GM12864 (cell line): ENCODE data around the gene FBXL13.

Source experiments
- DNase-seq: peaks from one replicate; pipeline ENCODE4 v3.0.0-alpha.2; 2011; ENCODE audit warnings: low read depth
- H3K4me3 ChIP-seq: 2 replicates; pipeline ENCODE4 v1.5.1; 2011; ENCODE audit warnings: mild to moderate bottlenecking, low read depth, low read length, control low read depth
- CTCF ChIP-seq: IDR thresholded peaks from 2 replicates; pipeline ENCODE4 v1.5.1; 2011; ENCODE audit warnings: low read depth, mild to moderate bottlenecking, moderate library complexity, low read length, control low read depth, inconsistent platforms; ENCODE audit errors: missing control alignments

The FBXL13 gene

GRCh38 chr7:102873470-102874165, 201.0 kb downstream of the FBXL13 start:
- no peak for DNase-seq
- no peak overlapping the region for H3K4me3 ChIP-seq

GRCh38 chr7:102872460-102872859, 202.1 kb downstream of the FBXL13 start:
- DNase-seq = no peak

More at GRCh38 chr7:102873470-102874165, 201.0 kb downstream of the FBXL13 start:
- no peak for TF ChIP-seq CTCF

GRCh38 chr7:102869195-102869594, 205.4 kb downstream of the FBXL13 start:
- no peak for DNase-seq
- no peak for TF ChIP-seq CTCF
- no peak overlapping the region for H3K4me3 ChIP-seq

More at GRCh38 chr7:102872460-102872859, 202.1 kb downstream of the FBXL13 start:
- TF ChIP-seq CTCF = no peak
- H3K4me3 ChIP-seq = no peak overlapping the region

- no peak overlapping the region for H3K4me3 ChIP-seq
- DNase-seq = no peak
- TF ChIP-seq CTCF = no peak
Observed at GRCh38 chr7:102866535-102867215, 207.9 kb downstream of the FBXL13 start.

- H3K4me3 ChIP-seq = no peak overlapping the region
- no peak for TF ChIP-seq CTCF
- DNase-seq = no peak
Observed at GRCh38 chr7:102864958-102865357, 209.6 kb downstream of the FBXL13 start.

GRCh38 chr7:102860351-102860811, 214.2 kb downstream of the FBXL13 start:
- TF ChIP-seq CTCF = no peak
- no peak overlapping the region for H3K4me3 ChIP-seq
- no peak for DNase-seq
